Stimulated activated CD8-positive, alpha-beta memory T cell treated with anti-CD3 and anti-CD28 coated beads, Interleukin-7, amount 100 ng/mL, for 24 hours (primary cell): Measurements from ENCODE around the gene SLC30A2.

Experiments used
- DNase-seq: peaks from one replicate; pipeline ENCODE4 v3.0.0-alpha.2; 2020; ENCODE audit warnings: low read depth

SLC30A2 gene

DNA sequence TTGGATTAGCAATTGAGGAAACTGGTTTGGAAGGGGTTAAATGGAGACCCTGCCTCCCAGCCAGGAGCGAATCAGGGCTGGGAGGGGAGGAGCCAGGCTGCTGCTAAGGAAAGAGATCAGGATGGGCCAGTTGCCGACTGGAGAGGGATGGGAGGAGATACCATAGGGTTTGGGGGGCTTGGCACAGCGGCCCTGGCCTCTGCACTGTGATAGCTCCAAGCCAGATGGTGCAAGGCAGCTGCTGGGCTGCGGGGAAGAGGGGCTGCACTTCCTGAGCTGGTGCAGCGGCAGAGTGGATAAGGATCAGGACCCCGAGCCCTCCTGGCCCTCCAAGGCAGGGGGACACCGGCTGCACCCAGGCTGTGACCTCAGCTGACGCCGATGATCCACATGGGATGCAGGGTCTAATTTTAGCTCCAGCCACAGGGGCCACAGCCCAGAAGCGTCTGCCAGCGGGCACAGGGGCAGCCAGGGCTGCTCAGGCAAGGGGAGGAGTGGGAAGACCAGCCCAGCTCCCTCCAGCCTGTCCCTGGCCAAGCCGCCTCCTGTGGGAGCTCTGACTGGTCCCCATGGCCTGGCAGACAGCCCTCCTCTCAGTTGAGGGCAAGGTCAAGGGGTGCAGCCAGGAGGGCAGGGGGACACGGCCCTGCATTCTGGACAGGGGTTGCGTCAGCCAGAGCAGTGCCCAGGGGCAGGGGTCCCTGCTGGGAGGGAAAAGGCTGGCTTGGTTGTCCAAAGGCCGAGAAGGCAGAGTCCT lies 24.1 kb downstream of the SLC30A2 start, which contains the start of gene EXTL1:
Gene EXTL1, plus strand, starts transcription at position 129 of the 757 bp plus-strand sequence. CDS start 872 bp downstream, outside the sequence.
- no peak for DNase-seq

DNA sequence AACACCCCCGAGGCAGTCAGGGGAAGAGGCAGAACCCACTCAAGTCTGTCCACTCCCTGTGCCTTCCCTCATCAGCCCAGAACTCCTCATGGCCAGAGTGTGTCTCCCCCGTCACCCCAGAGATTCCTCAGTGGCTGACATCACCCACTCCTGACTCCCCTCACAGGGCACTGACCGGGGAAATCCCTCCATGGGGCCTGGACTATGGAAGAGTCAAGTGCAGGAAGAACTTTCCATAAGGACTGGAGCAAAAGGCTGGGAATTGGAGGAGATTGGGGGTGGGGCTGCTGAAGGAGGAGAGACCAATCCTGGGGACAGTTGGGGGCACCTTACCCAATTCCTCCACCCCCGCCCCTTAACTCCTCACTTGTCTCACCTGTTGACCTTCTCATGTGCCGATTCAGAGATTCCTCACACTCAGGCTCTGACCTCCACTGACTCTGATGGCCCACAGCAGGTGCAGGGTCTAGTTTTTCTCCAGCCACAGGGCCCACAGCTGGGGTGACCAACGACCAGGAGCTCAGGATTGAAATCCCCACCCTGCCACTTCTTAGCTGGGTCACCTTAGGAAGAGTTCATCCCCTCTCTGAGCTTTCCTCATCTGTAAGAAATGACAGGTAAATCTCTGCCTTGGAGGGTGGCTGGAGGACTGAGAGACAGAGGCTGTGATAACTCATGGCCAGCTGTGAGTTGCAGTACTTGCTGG lies 24.8 kb downstream of the SLC30A2 start:
- no peak for DNase-seq

DNA sequence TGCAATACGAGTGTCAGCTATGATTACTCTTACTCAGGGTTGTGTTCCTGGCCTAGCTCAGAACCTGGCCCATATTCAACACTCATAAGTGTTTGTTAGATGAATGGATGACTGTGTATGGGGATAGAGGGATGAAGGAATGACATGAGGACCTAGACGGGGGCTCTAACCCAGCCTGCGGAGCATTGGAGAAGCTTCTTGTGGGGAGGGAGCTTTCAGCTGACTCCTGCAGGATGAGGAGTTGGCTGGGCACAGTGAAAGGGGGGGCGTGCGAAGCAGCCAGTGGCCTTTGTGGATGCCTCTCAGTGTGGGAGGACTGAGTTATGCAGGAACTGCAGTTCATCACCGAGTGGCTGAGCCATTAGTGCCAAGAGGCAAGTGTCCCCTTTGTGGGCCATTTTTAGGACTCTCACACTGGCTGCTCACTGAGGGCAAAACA lies 25.6 kb downstream of the SLC30A2 start:
- no peak for DNase-seq

DNA sequence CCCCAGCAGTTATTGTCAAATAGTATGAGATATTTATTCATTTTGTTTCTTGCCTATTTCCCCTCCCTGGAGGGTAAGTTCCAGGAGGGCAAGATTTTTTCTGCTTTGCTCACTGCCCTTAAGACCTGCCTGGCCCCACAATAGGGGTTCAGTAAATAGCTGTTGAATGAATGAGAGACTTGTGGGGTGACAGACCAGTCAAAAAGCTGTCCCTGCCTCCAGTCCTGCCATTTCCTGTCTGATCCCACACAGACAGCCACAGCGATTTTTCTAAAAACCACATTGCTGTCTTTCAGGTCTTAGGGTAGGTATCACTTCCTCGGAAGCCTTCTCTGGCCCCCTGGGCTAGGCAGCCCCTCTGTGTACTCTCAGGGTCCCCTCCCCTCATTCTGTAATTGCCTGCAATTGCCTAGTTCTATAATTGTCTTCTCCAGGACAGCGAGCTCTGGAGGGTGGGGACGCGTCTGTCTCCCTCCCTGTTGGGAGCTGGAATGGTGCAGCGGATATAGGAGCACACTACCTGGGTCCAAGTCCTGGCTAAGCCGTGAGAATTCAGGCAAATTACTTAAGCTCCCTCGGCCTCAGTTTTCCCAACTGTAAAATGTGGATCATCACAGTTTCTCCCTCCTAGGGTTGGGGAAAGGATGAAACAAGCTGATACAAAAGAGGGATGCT lies 26.1 kb downstream of the SLC30A2 start:
- no peak for DNase-seq

DNA sequence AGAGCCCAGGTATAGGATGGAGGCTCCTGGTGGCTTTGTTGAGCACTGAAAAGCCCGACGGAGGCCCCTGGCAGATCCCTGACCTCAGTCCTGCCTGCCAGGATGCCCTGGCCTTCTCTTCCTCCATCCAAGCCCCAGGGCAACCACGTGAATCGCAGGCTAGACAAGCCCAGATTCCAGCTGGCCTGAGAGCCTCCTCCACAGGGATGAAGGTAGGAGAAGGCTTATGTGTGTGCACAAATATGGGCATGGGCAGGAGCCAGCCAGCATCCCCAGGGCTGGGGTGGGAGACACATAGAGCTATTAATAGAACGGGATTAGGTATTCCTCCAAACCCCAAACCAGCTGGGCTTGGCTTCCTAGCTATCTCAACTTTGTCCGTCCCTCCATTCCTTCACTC lies 28.3 kb downstream of the SLC30A2 start:
- no peak for DNase-seq

DNA sequence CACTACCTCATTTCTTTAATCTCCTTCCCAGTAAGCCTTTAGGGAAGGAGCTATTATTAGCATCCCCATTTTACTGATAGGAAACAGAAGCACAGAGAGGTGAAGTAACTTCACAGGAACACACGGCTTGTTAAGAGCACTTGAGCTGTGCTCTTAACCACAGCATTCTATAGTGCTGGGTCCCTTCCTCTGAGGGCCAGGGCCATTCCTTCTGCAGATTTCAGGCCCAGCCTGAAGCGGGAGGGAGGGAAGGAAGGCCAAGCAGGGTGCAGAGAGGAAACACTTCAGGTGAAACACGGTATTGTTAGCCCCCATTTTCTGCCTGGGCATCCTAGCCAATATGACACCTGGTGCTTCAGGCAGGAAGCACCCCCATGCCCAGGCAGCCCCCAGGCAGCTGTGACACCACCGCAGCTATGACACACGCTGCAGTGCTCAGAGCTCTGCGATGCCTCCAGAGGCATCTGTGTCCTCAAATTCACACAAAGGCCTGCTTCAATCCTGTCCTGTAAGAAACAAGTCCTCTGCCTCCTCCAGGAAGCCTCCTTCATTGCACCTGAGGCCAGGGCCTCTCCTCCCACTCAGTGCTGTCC lies 28.9 kb downstream of the SLC30A2 start:
- no peak for DNase-seq

DNA sequence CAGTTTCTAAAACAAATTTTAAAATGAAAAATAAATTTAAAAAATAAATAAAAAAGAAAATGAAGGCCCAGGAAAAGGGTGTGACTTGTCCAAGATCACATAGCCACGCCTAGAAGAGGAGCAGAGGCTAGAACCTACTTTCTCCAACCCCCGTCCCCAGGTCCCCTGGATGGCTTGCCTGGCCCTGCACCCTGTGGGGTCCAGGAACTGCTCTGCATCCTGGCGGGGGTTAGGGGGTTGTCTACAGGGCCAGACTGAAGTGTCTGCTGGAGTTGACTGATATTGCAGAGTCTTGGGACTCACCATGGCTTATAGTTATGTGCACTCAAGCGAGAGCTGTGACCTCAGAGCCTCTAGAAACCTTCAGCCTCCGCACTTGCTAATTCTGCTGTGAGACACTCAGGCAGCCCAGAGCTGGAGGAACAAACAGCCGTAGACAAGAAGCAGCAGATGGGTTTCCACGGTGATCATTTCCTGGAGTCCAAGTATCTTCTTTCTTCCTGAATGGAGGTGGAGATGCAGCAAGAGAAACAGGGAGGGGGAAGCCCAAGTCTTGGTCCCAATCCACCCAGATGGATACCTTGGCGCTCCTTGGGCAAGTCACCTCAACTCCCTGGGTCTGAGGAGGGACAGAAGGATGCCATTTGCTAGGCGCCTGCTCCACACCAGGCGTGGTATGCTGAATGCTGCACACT lies 29.5 kb downstream of the SLC30A2 start:
- DNase-seq = no peak

DNA sequence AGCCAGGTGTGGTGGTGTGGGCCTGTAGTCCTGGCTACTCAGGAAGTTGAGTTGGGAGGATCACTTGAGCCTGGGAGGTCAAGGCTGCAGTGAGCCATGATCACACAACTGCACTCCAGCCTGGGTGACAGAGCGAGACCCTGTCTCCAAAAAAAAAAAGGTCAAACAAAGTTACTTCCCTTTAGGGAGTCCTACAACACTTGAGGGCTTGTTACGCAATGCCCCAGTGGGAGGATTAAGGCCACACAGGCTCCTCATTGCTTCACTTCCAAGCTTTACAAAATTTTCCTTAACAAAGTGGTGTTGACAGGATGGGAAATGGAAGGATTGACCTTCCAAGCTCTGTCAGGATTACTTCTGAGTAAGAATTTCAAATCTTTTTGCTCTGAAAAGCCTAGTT lies 30.6 kb downstream of the SLC30A2 start:
- DNase-seq = no peak

DNA sequence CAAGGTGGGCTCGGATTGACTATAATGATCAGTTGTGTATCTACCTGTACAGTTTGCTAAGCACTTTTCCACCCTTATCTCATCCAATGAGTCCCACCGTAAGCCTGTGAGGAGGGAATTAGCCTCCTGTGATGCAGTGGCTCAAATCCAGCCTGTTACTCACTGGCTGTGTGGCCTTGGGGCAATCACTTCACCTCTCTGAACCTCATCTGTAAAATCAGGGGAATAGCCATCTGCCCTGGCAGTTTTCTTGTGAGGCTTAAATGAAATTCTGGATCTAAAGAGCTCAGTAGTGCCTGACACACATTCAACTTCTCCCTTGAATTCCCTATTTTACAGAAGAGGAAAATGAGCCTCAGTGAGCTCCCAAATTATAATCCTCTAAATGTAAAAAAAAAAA lies 31.7 kb downstream of the SLC30A2 start:
- no peak for DNase-seq

DNA sequence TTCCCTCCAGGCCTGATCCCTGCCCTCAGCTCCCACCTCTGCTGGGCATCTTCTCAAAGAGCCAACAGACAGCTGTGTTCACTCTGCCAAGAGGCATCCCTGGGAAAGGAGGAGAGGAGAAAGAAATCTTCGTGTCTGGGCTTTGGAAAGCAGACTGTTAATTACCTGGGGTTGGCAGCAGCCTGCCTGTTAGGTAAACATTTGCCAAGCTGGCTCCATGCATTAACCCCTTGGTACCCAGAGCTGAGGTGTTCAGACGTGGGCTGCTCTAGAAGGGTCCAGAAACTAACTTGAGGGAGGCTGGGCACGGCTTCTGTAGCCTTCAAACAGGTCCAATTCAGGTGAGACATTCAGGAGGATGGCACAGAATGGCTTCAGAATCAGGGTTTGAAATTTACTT lies 33.1 kb downstream of the SLC30A2 start:
- no peak for DNase-seq

DNA sequence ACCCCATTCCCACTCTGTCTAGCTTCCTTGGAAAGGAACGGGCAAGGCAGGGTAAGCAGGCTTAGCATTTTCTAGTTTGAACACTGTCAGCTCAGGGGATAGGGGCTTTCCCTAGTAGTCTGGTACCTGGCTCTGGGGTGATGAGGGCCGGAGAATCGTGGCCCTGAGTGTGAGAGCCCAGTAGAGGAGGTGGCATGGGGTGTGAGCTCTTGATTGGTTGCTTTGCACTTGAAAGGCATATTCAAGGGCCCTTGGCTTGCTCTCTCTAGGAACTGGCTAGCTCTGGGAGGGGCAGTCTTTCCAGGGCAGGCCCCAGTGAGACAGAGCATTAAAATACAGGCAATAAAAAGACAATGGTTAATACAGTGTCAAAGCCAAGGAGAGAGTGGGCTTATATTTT lies 35.1 kb downstream of the SLC30A2 start:
- no peak for DNase-seq

DNA sequence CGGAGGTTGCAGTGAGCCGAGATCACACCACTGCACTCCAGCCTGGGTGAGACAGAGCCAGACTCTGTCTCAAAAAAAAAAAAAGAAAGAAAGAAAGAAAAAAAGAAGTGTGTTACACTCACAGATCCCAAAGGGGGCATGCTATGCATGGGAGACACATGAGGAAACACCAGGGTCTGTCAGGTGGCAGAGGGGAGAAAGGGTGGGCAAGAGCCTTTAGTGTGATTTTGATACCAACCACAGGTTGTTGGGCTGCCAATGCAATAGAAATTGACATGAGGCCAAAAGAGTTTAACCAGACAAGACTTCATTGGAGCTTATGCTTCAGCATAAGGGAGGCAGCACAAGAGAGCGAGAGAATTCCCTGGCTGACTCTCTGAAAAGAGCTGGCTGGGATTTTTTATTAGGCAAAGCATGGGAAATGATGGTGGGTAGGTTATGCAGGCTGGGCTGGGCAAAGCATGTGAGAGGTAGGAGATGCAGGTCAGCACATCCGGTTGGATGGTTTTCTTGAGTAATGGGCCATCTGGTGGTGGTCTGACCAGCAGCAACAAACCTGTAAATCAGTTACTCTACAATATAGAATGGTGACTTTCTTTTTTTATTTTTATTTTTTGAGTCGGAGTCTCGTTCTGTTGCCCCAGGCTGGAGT lies 36.0 kb downstream of the SLC30A2 start:
- no peak for DNase-seq

DNA sequence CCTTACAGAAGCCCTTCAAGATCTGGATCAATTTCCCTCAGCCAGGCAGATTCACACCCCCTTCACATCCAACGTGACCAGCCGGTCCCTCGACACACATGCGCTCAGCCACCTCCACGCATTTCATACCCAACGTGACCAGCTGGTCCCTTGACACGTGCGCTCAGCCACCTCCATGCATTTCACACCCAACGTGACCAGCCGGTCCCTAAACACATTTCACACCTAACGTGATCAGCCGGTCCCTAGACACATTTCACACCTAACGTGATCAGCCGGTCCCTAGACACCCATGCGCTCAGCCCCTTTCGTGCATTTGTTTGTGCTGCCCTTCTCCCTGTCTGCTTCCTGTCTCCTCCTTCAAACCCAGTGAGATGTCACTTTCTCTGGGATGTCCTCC lies 39.2 kb downstream of the SLC30A2 start:
- DNase-seq = no peak

DNA sequence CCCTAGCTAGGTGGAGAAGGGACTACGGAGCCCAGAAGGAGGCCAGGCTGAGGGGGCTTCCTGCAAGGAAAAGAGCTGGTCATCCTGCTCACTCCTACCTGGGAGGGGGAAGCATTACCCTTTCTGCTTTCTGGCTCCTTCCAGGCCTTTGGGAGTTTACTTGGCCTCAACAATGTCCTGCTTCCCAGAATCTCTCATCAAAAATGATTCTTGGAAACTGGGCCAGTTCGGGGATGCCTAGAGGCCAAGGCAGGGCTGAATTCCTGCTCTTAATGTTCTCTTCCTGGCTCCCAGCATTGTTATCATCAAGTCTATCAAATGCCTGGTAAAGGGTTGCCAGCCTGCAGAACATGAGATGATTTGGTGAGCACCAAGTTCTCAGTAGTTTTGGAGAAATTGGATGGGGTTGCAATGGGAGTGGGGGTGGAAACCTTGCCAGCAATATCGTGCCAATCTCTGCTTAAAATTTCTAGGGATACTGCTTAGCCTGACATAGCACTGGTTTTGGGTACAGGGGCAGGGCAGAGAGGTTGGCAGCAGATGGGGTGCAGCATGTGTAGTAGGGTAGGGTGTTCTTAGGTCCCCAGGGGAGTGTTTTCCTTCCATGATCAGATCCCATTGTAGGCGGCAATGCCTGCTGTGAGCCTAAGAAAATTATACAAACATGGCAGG lies 40.3 kb downstream of the SLC30A2 start:
- no peak for DNase-seq

DNA sequence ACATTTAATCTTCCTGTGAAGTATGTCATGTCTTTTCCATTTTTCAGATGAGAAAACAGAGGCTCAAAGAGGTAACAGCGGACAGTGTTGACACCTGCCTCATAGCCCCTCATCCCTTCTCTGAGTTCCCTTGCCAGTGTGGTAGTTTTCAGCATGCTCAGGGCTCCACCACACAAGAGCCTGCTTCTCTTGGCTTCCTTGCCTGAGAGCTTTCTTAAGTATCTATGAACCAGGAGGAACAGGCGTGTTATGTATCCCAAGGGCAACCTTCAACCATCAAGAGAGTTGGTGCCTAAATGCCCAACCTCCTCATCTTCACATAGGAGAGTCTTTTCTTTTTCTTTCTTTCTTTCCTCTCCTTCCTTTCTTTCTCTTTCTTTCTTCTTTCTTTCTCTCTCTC lies 42.2 kb downstream of the SLC30A2 start:
- no peak for DNase-seq

DNA sequence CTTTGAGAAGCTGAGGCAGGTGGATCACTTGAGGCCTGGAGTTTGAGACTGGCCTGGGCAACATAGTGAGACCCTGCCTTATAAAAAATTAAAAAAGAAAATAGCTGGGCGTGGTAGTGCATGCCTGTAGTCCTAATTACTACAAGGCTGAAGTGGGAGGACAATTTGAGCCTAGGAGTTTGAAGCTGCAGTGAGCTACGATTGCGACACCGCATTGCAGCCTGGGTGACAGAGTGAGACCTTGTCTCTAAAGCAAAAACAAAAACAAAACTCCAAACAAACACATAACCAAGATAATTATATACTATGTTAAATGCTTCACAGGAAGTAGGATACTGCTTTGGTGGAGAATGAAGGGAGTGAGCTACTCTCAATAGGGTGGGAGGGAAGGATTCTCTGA lies 42.7 kb downstream of the SLC30A2 start:
- DNase-seq = no peak

DNA sequence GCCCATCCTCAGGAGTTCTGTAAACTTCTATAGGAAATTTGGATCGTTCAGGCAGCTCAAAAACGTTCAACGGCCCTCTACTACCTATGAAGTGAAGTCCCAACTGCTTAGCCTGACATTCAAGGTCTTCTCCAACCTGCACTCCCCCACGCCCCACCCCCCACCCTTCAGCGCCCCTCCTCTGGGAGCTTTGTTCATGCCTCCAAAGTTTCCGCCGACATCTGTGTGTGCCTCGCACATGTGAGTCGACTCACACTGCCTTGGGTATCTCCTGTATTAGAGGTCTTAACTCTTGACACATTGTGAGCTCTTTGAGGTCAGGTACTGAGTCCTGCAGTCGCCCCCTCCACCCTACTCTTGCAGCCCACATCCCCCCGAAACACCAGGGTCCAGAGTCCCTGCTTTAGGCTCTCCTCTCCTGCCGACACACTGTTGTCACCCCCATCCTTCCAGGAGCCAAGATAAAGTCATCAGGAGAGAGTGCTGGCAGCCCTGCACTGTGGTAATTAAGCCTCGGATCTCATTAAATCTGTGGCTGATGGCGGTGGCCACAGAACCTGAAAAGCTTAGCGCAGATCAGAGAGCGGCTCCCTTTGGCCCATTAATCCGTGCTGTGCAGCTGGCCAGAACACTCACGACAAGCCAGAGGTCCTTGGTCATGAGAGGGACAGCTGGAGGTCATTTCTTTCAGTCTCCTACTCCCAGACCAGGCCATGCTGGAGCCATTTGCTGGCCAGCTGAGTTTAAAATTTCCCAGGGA lies 46.7 kb downstream of the SLC30A2 start:
- no peak for DNase-seq

DNA sequence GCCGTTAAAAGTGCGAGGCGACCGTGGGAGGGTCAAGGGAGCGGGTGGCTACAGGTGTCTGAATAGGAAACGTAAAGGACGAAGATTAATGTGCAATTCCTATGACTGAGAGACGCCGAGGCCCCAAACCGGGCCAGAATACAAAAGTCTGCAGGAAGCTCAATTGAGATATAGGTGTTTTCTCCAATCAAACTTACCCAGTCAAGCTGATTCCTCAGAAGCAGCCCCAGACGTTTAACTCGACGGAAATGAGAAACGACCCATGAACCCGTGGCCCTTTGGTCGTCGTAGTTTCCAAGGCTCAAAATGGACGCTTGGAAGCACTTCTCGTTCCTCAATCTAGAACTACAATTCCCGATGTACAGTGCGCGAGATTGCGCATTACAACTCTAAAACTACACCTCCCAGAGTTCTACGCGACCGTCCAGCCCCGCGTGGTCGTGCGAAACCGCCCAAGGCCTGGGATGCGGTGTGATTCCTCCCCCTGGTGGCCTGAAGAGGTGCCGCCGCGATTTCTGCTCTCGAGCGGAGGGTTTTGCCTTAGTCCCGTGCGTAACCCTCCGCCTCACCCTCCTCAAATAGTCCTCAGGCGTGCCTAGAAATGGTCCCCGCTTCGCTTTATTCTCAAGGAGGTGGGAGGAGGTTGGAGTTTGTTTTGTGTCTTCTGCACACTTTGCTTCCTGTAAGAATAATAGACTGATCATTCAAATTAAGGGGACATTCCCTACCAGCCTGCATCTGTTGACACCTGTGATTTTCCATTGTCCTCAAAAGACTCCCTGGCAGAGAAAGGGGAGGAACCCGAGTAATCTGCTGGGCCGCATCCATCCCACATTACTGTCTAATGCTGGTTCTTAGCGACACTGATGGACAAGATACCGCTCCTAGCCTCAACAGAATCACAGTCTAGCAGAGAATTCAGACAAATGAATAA lies 47.8 kb downstream of the SLC30A2 start, which contains the start of gene PAFAH2:
Gene PAFAH2, minus strand, starts transcription at position 236 of the 934 bp plus-strand sequence. CDS start 7,247 bp downstream, outside the sequence.
- DNase-seq = peak; percentile 95
